HG02852 (cell line): ENCODE data around the gene MAN1C1.
A peak's percentile ranks its signal among the peaks of the same experiment; 100 is the strongest.

Source experiments
- ATAC-seq: cut with Tn5 transposase; IDR thresholded peaks from one replicate; pipeline ENCODE4 v1.9.1; 2021; ENCODE audit warnings: mild to moderate bottlenecking, moderate library complexity; ENCODE audit not compliant: unreplicated experiment

MAN1C1 gene

GRCh38 chr1:25616095-25616986, at the start of gene MAN1C1:
Gene MAN1C1 (plus strand): TSS chr1:25616791. CDS start chr1:25617798, 1,007 bp downstream.
- peak; percentile 61 for ATAC-seq

GRCh38 chr1:25567710-25568089, 48.9 kb upstream of the MAN1C1 start:
- ATAC-seq: no peak

- ATAC-seq: no peak
These were observed 48.3 kb upstream of the MAN1C1 start for GRCh38 chr1:25568090-25568833.

GRCh38 chr1:25568834-25569596, 47.6 kb upstream of the MAN1C1 start:
- ATAC-seq: no peak

GRCh38 chr1:25569597-25570396, 46.8 kb upstream of the MAN1C1 start:
- no peak for ATAC-seq

- no peak for ATAC-seq
These were observed 45.6 kb upstream of the MAN1C1 start for GRCh38 chr1:25570798-25571521.

GRCh38 chr1:25571522-25571970, 45.0 kb upstream of the MAN1C1 start:
- no peak for ATAC-seq

- ATAC-seq: no peak
These were observed 44.5 kb upstream of the MAN1C1 start for GRCh38 chr1:25572107-25572506.

GRCh38 chr1:25572708-25573590, 43.6 kb upstream of the MAN1C1 start:
- no peak for ATAC-seq

GRCh38 chr1:25573591-25573930, 43.0 kb upstream of the MAN1C1 start:
- no peak for ATAC-seq

- ATAC-seq: no peak
These were observed 42.6 kb upstream of the MAN1C1 start for GRCh38 chr1:25573961-25574360.

GRCh38 chr1:25575191-25575590, 41.4 kb upstream of the MAN1C1 start:
- ATAC-seq: no peak

- no peak for ATAC-seq
These were observed 40.0 kb upstream of the MAN1C1 start for GRCh38 chr1:25576459-25577133.

- ATAC-seq: no peak
These were observed 39.3 kb upstream of the MAN1C1 start for GRCh38 chr1:25577134-25577920.

GRCh38 chr1:25579292-25580252, 37.0 kb upstream of the MAN1C1 start:
- ATAC-seq: no peak

GRCh38 chr1:25580927-25581326, 35.7 kb upstream of the MAN1C1 start:
- ATAC-seq: no peak
